Measurements from ENCODE around the gene TRPV6. TPM values are rescaled to one million over a fixed set of nuclear protein-coding genes. Genes with fewer than 3 reads are reported as not detected.

The TRPV6 gene
- total RNA-seq, 1 donor from 2014 or later, result not detected

DNA sequence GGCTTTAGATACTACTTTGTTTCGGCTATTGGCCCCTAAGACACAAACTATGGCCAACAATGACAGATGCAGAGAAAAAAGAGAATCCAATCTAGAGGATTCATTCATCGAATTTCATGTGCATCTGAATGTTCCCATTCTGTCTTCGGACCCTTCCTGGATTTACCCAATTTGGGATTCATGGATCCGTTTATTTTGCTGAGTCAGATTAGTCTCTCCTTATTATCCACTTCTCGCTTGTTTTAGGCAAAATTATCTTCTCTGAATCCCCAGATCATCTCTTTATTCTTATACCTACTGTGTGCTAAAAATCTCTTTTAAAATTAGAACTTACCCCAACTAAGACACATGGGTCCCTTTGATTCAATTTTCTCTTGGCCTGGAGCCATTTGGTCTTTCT lies 6.5 kb downstream of the TRPV6 start:
- H3K4me1 Mint-ChIP-seq, result no peaks in the 10 kb centered on the region
- H4K20me1 ChIP-seq (ENCODE audit: low read depth), result no peaks in the 10 kb centered on the region
- H3K36me3 Mint-ChIP-seq, result no peaks in the 10 kb centered on the region
- H3K79me2 ChIP-seq (ENCODE audit: low read depth), result no peaks in the 10 kb centered on the region
- no peaks in the 10 kb centered on the region for H3K27me3 Mint-ChIP-seq (ENCODE audit: insufficient read depth, low read depth)
- H3K4me2 ChIP-seq, result no peak overlapping the region
- H3K4me3 ChIP-seq, result no peak overlapping the region
- peaks cover 9% of the 10 kb centered on the region for H3K4me1 ChIP-seq
- H3K27ac ChIP-seq, result no peak overlapping the region
- H3K9me3 Mint-ChIP-seq, result peaks cover 4% of the 10 kb centered on the region
- H3K36me3 ChIP-seq, result no peaks in the 10 kb centered on the region
- TF ChIP-seq CTCF (IDR thresholded peaks at IDR 0.05), result no peak
- TF ChIP-seq EZH2phosphoT487 (IDR thresholded peaks at IDR 0.05), result no peak
- no peak for TF ChIP-seq EZH2 (IDR thresholded peaks at IDR 0.05)
- H3K9me3 ChIP-seq (ENCODE audit: low read depth), result no peaks in the 10 kb centered on the region
- no peaks in the 10 kb centered on the region for H3F3A ChIP-seq (ENCODE audit: low read depth)
- no peak overlapping the region for H2AFZ ChIP-seq (replicated peaks)
- H3K27ac Mint-ChIP-seq, result no peak overlapping the region
- no peak for DNase-seq (ENCODE audit: low spot score)
- no peaks in the 10 kb centered on the region for H3K27me3 ChIP-seq
- H3K9ac ChIP-seq, result no peak overlapping the region
- no peak overlapping the region for H3K4me3 Mint-ChIP-seq

DNA sequence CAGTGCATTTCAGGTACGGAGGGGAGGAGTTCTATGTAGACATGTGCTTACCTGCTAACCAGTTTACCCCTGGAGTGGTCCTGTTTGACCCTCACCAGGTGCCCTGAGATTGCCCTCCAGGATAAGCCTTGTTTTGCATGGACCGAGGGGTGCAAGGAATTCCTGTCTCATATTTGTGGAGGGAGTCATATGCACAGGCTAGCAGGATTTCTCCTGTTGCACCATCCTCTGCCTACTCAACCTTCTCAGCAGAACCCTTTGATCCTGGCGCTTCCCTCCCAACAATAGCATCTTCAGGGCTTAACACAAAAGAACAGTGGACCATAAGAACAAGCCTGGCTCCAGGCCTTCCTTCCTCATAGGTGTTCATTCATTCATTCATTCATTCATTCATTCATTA lies 7.2 kb downstream of the TRPV6 start:
- no peaks in the 10 kb centered on the region for H3K9me3 ChIP-seq (ENCODE audit: low read depth)
- H3K27ac ChIP-seq, result no peak overlapping the region
- H3F3A ChIP-seq (ENCODE audit: low read depth), result no peaks in the 10 kb centered on the region
- Mint-ChIP-seq H3K27ac (no peak overlapping the region), H3K27me3 (ENCODE audit: insufficient read depth, low read depth) (no peaks in the 10 kb centered on the region), H3K36me3 (no peaks in the 10 kb centered on the region), H3K9me3 (peaks cover 4% of the 10 kb centered on the region), H3K4me1 (no peaks in the 10 kb centered on the region), H3K4me3 (no peak overlapping the region)
- H3K4me1 ChIP-seq, result peaks cover 9% of the 10 kb centered on the region
- no peak for TF ChIP-seq EZH2 (IDR thresholded peaks at IDR 0.05)
- TF ChIP-seq EZH2phosphoT487 (IDR thresholded peaks at IDR 0.05), result no peak
- no peak for TF ChIP-seq CTCF (IDR thresholded peaks at IDR 0.05)
- no peaks in the 10 kb centered on the region for H3K27me3 ChIP-seq
- H3K4me3 ChIP-seq, result no peak overlapping the region
- H3K4me2 ChIP-seq, result no peak overlapping the region
- H3K79me2 ChIP-seq (ENCODE audit: low read depth), result no peaks in the 10 kb centered on the region
- no peak overlapping the region for H3K9ac ChIP-seq
- DNase-seq (ENCODE audit: low spot score), result no peak
- no peaks in the 10 kb centered on the region for H3K36me3 ChIP-seq
- no peaks in the 10 kb centered on the region for H4K20me1 ChIP-seq (ENCODE audit: low read depth)
- H2AFZ ChIP-seq (replicated peaks), result no peak overlapping the region

GRCh38 chr7:142876991-142877910 lies 8.3 kb downstream of the TRPV6 start:
- Mint-ChIP-seq H3K27ac (no peak overlapping the region), H3K4me1 (no peaks in the 10 kb centered on the region), H3K9me3 (peaks cover 4% of the 10 kb centered on the region), H3K36me3 (no peaks in the 10 kb centered on the region), H3K4me3 (no peak overlapping the region), H3K27me3 (ENCODE audit: insufficient read depth, low read depth) (no peaks in the 10 kb centered on the region)
- no peak overlapping the region for H3K4me3 ChIP-seq
- TF ChIP-seq EZH2phosphoT487 (IDR thresholded peaks at IDR 0.05) (no peak), CTCF (IDR thresholded peaks at IDR 0.05) (no peak), EZH2 (IDR thresholded peaks at IDR 0.05) (no peak)
- peaks cover 9% of the 10 kb centered on the region for H3K4me1 ChIP-seq
- no peak overlapping the region for H3K9ac ChIP-seq
- no peaks in the 10 kb centered on the region for H4K20me1 ChIP-seq (ENCODE audit: low read depth)
- H3F3A ChIP-seq (ENCODE audit: low read depth), result no peaks in the 10 kb centered on the region
- H3K27ac ChIP-seq, result no peak overlapping the region
- no peak overlapping the region for H3K4me2 ChIP-seq
- no peak for DNase-seq (ENCODE audit: low spot score)
- no peaks in the 10 kb centered on the region for H3K27me3 ChIP-seq
- no peaks in the 10 kb centered on the region for H3K9me3 ChIP-seq (ENCODE audit: low read depth)
- no peaks in the 10 kb centered on the region for H3K36me3 ChIP-seq
- no peaks in the 10 kb centered on the region for H3K79me2 ChIP-seq (ENCODE audit: low read depth)
- H2AFZ ChIP-seq (replicated peaks), result no peak overlapping the region
